MV-4-11 (cell line): ENCODE results near the gene KLHDC10.
"Not testable (repeated sequence)": the region's sequence is repeated elsewhere in the genome, so short reads cannot be mapped to it uniquely, and the experiment has no call there.

Experiments
- DNase-seq: peaks from one replicate; lab custom pipeline; 2025; lab: John Stamatoyannopoulos, UW

KLHDC10 gene, protein sequence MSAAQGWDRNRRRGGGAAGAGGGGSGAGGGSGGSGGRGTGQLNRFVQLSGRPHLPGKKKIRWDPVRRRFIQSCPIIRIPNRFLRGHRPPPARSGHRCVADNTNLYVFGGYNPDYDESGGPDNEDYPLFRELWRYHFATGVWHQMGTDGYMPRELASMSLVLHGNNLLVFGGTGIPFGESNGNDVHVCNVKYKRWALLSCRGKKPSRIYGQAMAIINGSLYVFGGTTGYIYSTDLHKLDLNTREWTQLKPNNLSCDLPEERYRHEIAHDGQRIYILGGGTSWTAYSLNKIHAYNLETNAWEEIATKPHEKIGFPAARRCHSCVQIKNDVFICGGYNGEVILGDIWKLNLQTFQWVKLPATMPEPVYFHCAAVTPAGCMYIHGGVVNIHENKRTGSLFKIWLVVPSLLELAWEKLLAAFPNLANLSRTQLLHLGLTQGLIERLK

GRCh38 chr7:130069978-130070860, at the start of gene KLHDC10:
TSS of gene KLHDC10 (plus strand) at chr7:130070534. CDS start at chr7:130070644, 110 bp downstream.
- peak; percentile 98 for DNase-seq

DNA sequence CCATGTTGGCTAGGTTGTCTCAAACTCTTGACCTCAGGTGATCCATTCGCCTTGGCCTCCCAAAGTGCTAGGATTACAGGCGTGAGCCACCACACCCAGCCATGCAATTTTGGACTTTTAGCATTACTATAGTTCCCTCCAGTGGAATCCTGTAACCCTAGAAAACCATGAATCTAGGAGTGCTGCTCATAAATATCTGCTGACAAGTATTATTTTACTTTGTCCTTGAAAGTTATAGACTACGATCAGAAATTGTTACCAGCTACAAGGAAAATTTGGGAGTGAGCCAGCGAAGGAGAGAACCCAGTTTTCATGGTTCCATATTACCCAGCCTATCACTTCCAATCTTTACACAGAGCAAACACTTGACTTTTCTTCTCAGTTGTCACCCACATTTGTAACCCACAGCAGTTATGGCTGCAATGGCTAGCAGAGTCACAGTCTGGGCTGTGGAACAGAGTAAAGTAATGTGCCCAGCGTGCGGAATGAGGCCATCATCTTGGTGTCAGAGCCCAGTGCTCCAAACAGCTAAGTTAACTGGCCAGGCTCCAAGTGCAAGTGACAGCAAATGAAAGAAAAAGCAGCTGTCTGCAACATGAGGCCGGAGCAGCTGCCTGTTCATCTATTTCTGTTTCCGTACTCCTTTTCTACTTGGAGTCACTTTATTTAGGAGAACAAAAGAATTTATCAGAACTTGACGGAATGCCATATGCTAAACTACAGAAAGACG, 49.1 kb upstream of the KLHDC10 start:
- DNase-seq, result no peak

DNA sequence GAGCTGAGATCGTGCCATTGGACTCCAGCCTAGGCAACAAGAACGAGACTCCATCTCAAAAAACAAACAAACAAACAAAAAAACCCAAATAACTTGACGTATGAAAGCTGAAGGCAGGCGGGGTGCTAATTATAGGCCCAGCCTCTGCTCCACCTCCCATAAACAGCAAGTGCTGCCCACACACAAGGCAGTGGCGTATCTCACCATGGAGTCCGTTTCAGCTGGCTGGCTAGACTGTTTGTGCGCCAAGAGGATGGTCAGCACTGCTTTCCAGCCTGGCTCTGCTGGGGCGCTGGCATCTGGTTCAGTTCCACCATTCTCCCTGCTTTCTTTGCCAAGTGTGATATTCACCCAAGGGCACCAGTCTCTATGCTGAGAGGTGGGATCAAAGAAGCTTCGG, 48.2 kb upstream of the KLHDC10 start:
- DNase-seq, result no peak

DNA sequence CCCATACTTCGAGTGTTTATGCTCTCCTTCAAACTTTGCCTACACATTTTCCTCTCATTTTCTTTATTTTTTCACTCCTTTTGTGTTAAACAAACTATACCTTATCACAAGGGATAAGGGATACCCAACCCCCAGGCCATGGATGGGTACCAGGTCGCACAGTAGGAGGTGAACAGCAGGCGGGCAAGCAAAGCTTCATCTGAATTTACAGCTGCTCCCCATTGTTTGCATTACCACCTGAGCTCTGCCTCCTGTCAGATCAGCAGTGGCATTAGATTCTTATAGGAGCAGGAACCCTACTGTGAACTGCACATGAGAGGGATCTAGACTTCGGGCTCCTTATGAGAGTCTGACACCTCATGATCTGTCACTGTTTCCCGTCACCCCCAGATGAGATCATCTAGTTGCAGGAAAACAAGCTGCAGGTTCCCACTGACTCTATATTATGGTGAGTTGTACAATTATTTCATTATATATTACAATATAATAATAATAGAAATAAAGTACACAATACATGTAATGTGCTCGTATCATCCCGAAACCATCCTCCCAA, 47.6 kb upstream of the KLHDC10 start:
- DNase-seq, result no peak

GRCh38 chr7:130024390-130024789, 45.9 kb upstream of the KLHDC10 start:
- no peak for DNase-seq

- DNase-seq, result no peak
These were observed 37.6 kb upstream of the KLHDC10 start for GRCh38 chr7:130032698-130033097.

GRCh38 chr7:130037703-130038102, 32.6 kb upstream of the KLHDC10 start:
- no peak for DNase-seq

- no peak for DNase-seq
These were observed 29.8 kb upstream of the KLHDC10 start for GRCh38 chr7:130040576-130040975.

DNA sequence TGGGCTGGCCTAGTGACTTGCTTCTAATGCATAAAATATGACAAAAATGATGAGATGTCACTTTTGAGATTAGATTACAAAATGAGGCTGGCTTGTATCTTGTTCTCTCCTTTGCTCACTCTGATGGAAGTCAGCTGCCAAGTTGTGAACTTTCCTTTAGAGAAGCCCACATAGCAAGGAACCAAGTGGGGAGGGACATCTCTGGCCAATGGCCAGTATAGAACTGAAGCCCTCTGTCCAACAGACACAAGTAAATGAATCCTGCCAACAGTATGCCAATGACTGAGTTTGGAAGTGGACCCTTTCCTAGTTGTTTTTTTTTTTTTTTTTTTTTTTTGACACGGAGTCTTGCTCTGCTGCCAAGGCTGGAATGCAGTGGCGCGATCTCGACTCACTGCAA, 22.5 kb upstream of the KLHDC10 start:
- DNase-seq, result no peak

DNA sequence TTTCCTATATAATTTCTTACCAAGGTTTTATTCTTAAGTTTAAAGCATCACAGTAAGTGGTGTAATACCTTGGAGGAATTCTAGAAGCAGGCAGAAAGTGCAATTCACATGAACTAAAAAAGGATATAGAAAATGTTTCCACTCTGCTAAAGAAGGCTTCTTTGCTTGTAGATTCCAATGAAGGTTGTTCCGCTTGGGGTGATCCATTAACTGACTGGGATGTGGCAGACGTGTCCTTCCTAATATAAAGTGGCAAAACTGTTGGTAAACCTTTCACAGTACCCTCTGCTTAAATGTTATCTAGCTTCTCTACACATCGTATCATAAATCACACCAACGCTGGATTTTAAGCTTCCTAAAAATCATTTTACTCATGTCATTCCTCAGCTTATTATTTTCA, 21.4 kb upstream of the KLHDC10 start:
- no peak for DNase-seq

DNA sequence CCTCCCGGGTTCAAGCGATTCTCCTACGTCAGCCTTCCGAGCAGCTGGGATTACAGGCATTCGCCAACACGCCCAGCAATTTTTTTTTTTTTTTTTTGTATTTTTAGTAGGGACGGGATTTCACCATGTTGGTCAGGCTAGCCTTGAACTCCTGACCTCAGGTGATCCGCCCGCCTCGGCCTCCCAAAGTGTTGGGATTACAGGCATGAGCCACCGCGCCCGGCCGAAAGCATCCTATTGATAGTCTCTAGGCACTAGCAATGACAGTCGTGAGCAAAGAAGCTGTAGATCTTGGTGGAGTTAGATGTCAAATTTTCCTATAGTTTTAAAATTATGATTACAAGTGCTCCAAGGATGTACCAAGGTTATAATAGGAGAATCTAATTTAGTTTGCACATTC, 18.1 kb upstream of the KLHDC10 start:
- not testable (repeated sequence) for DNase-seq

DNA sequence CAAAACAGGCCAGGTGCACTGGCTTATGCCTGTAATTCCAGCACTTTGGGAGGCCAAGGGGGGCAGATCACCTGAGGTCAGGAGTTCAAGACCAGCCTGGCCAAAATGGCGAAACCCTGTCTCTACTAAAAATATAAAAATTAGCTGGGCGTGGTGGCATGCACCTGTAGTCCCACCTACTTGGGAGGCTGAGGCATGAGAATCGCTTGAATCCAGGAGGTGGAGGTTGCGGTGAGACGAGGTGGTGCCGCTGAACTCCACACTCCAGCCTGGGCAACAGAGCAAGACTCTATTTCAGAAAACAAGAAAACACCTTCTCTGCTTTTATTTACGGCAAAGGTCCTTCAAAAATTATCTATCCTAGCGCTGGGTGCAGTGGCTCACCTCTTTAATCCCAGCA, 15.1 kb upstream of the KLHDC10 start:
- not testable (repeated sequence) for DNase-seq

GRCh38 chr7:130062246-130062645, 8.1 kb upstream of the KLHDC10 start:
- no peak for DNase-seq

GRCh38 chr7:130063036-130063435, 7.3 kb upstream of the KLHDC10 start:
- DNase-seq, result peak; percentile 43

DNA sequence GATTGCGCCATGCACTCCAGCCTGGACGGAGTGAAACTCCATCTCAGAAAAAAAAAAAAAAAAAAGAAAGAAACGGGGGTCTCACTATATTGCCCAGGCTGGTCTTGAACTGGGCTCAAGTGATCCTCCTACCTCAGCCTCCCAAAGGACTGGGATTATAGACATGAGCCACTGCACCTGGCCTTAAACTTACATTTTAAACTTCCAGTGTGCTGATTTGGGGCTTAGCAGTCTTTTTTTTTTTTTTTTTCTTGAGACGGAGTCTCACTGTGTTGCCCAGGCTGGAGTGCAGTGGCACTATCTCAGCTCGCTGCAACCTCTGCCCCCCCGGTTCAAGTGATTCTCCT, 5.8 kb upstream of the KLHDC10 start:
- DNase-seq, result not testable (repeated sequence)

DNA sequence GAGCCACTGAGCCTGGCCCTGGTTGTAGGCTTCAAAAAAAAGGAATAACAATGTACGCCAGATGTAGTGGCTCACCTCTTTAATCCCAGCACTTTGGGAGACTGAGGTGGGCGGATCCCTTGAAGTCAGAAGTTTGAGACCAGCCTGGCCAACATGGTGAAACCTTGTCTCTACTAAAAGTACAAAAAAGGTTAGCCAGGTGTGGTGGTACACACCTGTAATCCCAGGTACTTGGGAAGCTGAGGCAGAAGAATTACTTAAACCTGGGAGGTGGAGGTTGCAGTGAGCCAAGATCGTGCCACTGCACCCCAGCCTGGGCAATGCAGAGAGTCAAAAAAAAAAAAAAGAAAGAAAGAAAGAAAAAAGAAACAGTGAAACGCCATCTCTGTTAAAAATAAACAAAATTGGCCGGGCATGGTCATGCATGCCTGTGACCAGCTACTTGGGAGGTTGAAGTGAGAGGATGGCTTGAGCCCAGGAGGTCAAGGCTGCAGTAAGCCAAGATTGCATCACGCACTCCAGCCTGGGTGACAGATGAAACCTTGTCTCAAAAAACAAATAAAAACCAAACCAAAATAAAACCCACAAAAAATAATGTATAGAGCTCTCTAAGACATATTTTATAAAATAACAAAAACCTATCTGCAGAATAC, 4.7 kb upstream of the KLHDC10 start:
- DNase-seq, result peak; percentile 48

DNA sequence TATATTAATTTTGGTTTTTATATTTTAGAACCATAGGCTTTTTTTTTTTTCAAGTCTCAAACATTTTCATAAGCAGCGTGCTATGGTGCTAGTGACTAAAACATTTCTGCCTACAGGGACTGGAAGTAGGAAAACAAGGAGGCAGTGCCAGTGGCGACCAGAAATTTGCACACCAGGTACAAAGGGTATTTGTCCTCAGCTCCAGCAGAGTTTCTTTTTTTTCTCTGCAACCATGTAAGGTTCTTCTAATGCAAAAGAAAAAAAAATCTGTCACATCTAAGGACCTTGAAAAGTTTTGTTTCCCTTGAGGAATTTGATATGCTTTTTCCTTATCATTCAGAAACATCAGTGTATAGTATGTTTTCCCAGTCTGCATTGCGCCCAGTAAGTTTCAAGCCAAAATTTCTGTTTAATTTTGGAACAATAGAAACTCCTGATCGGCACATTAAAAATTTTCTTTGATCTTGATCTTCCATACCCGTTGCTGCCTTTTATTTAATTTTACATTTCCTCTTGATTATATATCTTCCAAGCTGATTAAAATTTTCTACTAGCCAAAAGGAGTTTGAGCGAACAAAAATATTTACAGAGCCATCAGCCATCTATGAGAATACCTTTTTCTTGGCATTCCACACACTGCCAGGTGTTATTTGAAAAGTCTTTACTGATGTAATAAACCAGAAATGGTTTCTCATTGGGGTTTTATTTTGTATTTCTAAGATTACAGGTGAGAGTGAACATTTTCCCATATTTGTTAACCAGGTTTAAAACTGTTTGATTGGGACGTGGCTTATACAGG, 956 bp upstream of the KLHDC10 start:
- no peak for DNase-seq

DNA sequence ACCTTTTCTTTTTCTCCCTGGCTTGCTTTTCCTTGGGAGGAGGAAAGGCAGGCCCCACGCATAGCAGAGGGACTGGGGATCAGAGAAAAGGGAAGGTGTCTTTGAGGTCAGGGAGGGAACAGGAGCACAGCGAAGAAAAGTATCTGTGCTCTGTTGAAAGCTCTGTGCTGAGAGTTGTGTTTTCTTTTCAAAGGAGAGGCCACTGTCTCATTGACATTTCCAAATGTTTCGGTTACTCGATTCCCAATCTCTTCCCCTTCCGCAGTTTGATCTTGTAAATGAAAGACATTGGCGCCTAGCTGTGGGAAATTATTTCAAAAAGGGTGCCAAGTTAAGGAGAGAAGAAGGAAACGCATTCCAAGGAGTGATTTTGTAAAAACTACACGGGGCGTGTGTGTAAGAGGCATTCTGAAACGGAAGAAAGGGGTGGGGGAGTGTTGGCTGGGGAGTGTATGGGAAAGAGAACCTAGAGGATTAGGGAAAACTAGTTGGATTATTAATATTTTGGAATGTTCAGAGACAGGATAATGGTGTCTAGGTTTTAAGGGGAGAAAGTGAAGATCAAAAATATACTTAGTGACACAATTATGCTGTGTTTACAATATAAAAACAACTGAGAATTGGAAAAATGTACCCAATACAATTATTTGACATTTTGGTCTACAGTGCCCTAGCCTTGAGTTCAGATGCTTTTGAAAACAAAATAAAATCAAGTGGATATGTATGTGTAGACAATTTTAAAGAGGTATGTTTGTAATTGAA, 708 bp downstream of the KLHDC10 start:
- peak; percentile 8 for DNase-seq

- peak; percentile 73 for DNase-seq
These were observed 1.6 kb downstream of the KLHDC10 start for GRCh38 chr7:130071701-130072622.
